Duodenal mucosa (tissue), 2 donors: Measurements from ENCODE around the gene PLA2G2E.
"Not testable (repeated sequence)": the region's sequence is repeated elsewhere in the genome, so short reads cannot be mapped to it uniquely, and the experiment has no call there.

Experiments used
- H3K27ac ChIP-seq: one replicate; pipeline ENCODE4 v1.7.0; 2013; ENCODE audit warnings: low read depth, low read length
- H3K27me3 ChIP-seq, 2 donors: one replicate each; pipeline ENCODE4 v1.7.0; 2013; ENCODE audit warnings: low read length in 2 of 2, control low read depth in 1 of 2; ENCODE audit not compliant: insufficient read depth in 2 of 2, control insufficient read depth in 1 of 2
- H3K36me3 ChIP-seq, 2 donors: one replicate each; pipeline ENCODE4 v1.7.0; 2013; ENCODE audit warnings: low read length in 2 of 2, control low read depth in 1 of 2; ENCODE audit not compliant: insufficient read depth in 2 of 2, control insufficient read depth in 1 of 2
- H3K4me1 ChIP-seq, 2 donors: one replicate each; pipeline ENCODE4 v1.7.0; 2013; ENCODE audit warnings: low read length in 2 of 2, control low read depth in 1 of 2; ENCODE audit not compliant: insufficient read depth in 2 of 2, control insufficient read depth in 1 of 2
- H3K4me3 ChIP-seq, 2 donors: one replicate each; pipeline ENCODE4 v1.7.0; 2013; ENCODE audit warnings: low read length in 2 of 2, low read depth in 1 of 2
- H3K9ac ChIP-seq, 2 donors: one replicate each; pipeline ENCODE4 v1.7.0; 2013; ENCODE audit warnings: low read length in 2 of 2, low read depth in 1 of 2
- H3K9me3 ChIP-seq, 2 donors: one replicate each; pipeline ENCODE4 v1.7.0; 2013; ENCODE audit warnings: low read length in 2 of 2, control low read depth in 1 of 2; ENCODE audit not compliant: control insufficient read depth in 1 of 2

The PLA2G2E gene

DNA sequence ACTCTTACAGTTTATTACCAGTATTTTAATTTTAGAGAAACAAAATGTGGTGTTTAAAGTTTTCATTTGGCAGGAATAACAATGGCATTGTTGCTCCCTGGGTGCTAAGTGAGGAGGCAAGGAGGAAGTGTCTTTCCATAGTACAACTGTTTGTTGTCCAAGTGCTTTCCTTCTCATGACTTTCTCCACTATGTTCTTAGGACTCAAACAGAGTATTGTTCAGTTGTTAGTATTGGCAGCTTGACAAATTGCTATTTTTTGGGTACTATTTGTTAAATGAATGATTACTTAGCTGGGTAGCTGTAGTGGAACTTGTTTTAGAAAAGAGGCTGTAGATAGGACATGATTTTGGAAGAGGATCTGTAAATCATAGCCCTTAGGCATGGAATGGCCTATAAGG lies 33.8 kb downstream of the PLA2G2E start:
- Histone ChIP-seq H3K9ac (no peak overlapping the region), H3K4me1 (peaks cover 0 to 9% of the 10 kb centered on the region in 2 donors), H3K9me3 (no peaks in the 10 kb centered on the region), H3K36me3 (peaks cover 19 to 42% of the 10 kb centered on the region in 2 donors), H3K27me3 (no peaks in the 10 kb centered on the region), H3K4me3 (no peak overlapping the region), H3K27ac (no peak overlapping the region)

GRCh38 chr1:19888112-19888511 lies 35.3 kb downstream of the PLA2G2E start:
- peaks cover 11 to 21% of the 10 kb centered on the region in 2 donors for H3K4me1 ChIP-seq

GRCh38 chr1:19885821-19886220 lies 37.6 kb downstream of the PLA2G2E start:
- Histone ChIP-seq H3K27ac (no peak overlapping the region), H3K9ac (no peak overlapping the region), H3K4me3 (no peak overlapping the region), H3K27me3 (no peaks in the 10 kb centered on the region), H3K4me1 (peaks cover 15 to 28% of the 10 kb centered on the region in 2 donors), H3K9me3 (no peaks in the 10 kb centered on the region), H3K36me3 (peaks cover 0 to 9% of the 10 kb centered on the region in 2 donors)

More at GRCh38 chr1:19888112-19888511, 35.3 kb downstream of the PLA2G2E start:
- Histone ChIP-seq H3K27me3 (no peaks in the 10 kb centered on the region), H3K9me3 (no peaks in the 10 kb centered on the region), H3K27ac (no peak overlapping the region), H3K4me3 (no peak overlapping the region), H3K9ac (no peak overlapping the region), H3K36me3 (peaks cover 7 to 26% of the 10 kb centered on the region in 2 donors)

- H3K9me3 ChIP-seq: no peaks in the 10 kb centered on the region
- no peak overlapping the region for H3K27ac ChIP-seq
- peak overlapping the region; percentile 71 to 98 for H3K4me3 ChIP-seq
- peak overlapping the region in 1 of 2 donors; percentile 85 for H3K9ac ChIP-seq
- no peaks in the 10 kb centered on the region for H3K27me3 ChIP-seq
- H3K4me1 ChIP-seq: peaks cover 15 to 25% of the 10 kb centered on the region in 2 donors
- H3K36me3 ChIP-seq: peaks cover 0 to 3% of the 10 kb centered on the region in 2 donors
These were observed 39.1 kb downstream of the PLA2G2E start for GRCh38 chr1:19884312-19884711.

- H3K36me3 ChIP-seq: no peaks in the 10 kb centered on the region
- H3K9me3 ChIP-seq: no peaks in the 10 kb centered on the region
- peaks cover 18 to 30% of the 10 kb centered on the region in 2 donors for H3K4me1 ChIP-seq
- no peaks in the 10 kb centered on the region for H3K27me3 ChIP-seq
- peak within 1 kb of the TSS; percentile 90 for H3K27ac ChIP-seq
- H3K4me3 ChIP-seq: peak within 1 kb of the TSS; percentile 71 to 98
- H3K9ac ChIP-seq: peak within 1 kb of the TSS; percentile 43 to 85
These were observed 41.0 kb downstream of the PLA2G2E start, which contains the start of gene OTUD3 for GRCh38 chr1:19882111-19883071. Gene OTUD3, plus strand, starts transcription at chr1:19882395. Its CDS starts 119 bp downstream, at chr1:19882514.

DNA sequence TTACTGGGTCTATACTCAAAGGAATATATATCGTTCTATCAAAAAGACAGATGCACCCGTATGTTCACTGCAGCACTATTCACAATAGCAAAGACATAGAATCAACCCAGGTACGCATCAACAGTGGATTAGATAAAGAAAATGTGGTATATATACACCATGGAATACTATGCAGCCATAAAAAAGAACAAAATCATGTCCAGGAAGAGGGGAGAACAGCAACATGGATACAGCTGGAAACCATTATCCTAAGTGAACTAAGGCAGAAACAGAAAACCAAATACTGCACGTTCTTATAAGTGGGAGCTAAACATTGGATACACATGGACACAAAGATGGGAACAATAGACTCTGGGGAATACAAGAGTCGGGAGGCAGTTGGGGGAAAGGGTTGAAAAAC lies 42.6 kb downstream of the PLA2G2E start:
- not testable (repeated sequence) for H3K4me3 ChIP-seq, H3K36me3 ChIP-seq, H3K9ac ChIP-seq, H3K27me3 ChIP-seq, H3K9me3 ChIP-seq, H3K27ac ChIP-seq
- peaks cover 18 to 32% of the 10 kb centered on the region in 2 donors for H3K4me1 ChIP-seq

- Histone ChIP-seq H3K4me1 (peaks cover 18 to 26% of the 10 kb centered on the region in 2 donors), H3K9ac (no peak overlapping the region), H3K27me3 (no peaks in the 10 kb centered on the region), H3K27ac (no peak overlapping the region), H3K9me3 (no peaks in the 10 kb centered on the region), H3K4me3 (no peak overlapping the region), H3K36me3 (no peaks in the 10 kb centered on the region)
These were observed 43.8 kb downstream of the PLA2G2E start for GRCh38 chr1:19879661-19880060.

DNA sequence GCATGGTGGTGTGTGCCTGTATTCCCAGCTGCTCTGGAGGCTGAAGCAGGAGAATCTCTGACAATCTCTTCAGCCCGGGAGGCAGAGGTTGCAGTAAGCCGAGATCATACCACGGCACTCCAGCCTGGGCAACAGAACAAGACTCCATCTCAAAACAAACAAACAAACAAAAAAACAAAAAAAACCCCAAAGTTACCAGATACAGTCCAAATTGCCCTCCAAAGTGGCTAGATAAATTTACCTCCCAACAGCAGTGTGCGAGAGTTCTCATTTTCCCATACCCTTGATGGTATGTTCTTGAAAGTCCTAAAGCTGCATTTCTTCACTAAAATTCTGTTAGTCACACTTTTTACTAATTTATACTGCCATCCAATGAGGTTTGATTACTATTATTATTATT lies 44.2 kb downstream of the PLA2G2E start:
- Histone ChIP-seq H3K4me3 (no peak overlapping the region), H3K36me3 (no peaks in the 10 kb centered on the region), H3K27me3 (no peaks in the 10 kb centered on the region), H3K9ac (no peak overlapping the region), H3K9me3 (no peaks in the 10 kb centered on the region), H3K27ac (no peak overlapping the region), H3K4me1 (peaks cover 18 to 25% of the 10 kb centered on the region in 2 donors)

- Histone ChIP-seq H3K4me3 (peak overlapping the region in 1 of 2 donors; percentile 38), H3K27me3 (no peaks in the 10 kb centered on the region), H3K9ac (no peak overlapping the region)
These were observed 44.8 kb downstream of the PLA2G2E start for GRCh38 chr1:19878637-19878985.

GRCh38 chr1:19877821-19878636 lies 45.4 kb downstream of the PLA2G2E start:
- Histone ChIP-seq H3K27ac (no peak overlapping the region), H3K9ac (no peak overlapping the region), H3K4me3 (peak overlapping the region in 1 of 2 donors; percentile 38), H3K4me1 (peaks cover 7 to 13% of the 10 kb centered on the region in 2 donors), H3K9me3 (no peaks in the 10 kb centered on the region), H3K36me3 (no peaks in the 10 kb centered on the region), H3K27me3 (no peaks in the 10 kb centered on the region)

More at GRCh38 chr1:19878637-19878985, 44.8 kb downstream of the PLA2G2E start:
- H3K9me3 ChIP-seq: no peaks in the 10 kb centered on the region
- H3K4me1 ChIP-seq: peaks cover 12 to 19% of the 10 kb centered on the region in 2 donors
- H3K36me3 ChIP-seq: no peaks in the 10 kb centered on the region
- H3K27ac ChIP-seq: no peak overlapping the region
